ENCODE results near the gene GNG11. TPM values are rescaled to one million over a fixed set of nuclear protein-coding genes. Genes with fewer than 3 reads are reported as not detected.

The GNG11 gene
- total RNA-seq, 1 experiment from 2014 or later, result 7.0 TPM

GRCh38 chr7:93937818-93938217, 16.3 kb downstream of the GNG11 start:
- intact Hi-C loops (cut with micrococcal nuclease; ENCODE audit: unreplicated experiment) (no loop called here), in situ Hi-C loops (cut with HindIII; ENCODE audit: low pct_unique_long_range_greater_than_20kb, low sequenced_read_pairs) (no loop called here)
- no peak for ATAC-seq
- TF ChIP-seq, protein P1, sequence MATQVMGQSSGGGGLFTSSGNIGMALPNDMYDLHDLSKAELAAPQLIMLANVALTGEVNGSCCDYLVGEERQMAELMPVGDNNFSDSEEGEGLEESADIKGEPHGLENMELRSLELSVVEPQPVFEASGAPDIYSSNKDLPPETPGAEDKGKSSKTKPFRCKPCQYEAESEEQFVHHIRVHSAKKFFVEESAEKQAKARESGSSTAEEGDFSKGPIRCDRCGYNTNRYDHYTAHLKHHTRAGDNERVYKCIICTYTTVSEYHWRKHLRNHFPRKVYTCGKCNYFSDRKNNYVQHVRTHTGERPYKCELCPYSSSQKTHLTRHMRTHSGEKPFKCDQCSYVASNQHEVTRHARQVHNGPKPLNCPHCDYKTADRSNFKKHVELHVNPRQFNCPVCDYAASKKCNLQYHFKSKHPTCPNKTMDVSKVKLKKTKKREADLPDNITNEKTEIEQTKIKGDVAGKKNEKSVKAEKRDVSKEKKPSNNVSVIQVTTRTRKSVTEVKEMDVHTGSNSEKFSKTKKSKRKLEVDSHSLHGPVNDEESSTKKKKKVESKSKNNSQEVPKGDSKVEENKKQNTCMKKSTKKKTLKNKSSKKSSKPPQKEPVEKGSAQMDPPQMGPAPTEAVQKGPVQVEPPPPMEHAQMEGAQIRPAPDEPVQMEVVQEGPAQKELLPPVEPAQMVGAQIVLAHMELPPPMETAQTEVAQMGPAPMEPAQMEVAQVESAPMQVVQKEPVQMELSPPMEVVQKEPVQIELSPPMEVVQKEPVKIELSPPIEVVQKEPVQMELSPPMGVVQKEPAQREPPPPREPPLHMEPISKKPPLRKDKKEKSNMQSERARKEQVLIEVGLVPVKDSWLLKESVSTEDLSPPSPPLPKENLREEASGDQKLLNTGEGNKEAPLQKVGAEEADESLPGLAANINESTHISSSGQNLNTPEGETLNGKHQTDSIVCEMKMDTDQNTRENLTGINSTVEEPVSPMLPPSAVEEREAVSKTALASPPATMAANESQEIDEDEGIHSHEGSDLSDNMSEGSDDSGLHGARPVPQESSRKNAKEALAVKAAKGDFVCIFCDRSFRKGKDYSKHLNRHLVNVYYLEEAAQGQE (IDR thresholded peaks at IDR 0.05; ENCODE audit: insufficient read depth in 1 of 2, low read depth in 2 of 2, low read length in 1 of 2), result no peak
- TF ChIP-seq CTCF (IDR thresholded peaks at IDR 0.05), result no peak
- no peak for TF ChIP-seq POLR2AphosphoS5 (IDR thresholded peaks at IDR 0.05; ENCODE audit: low read depth, low read length)
- no peak for TF ChIP-seq SIN3A (IDR thresholded peaks at IDR 0.05; ENCODE audit: borderline replicate concordance, insufficient read depth, low read depth, low read length)
- TF ChIP-seq TCF7L2 (IDR thresholded peaks at IDR 0.05; ENCODE audit: low read depth, low read length), result no peak
- Histone ChIP-seq H3K27ac (ENCODE audit: low read length) (no peak overlapping the region), H3K36me3 (ENCODE audit: control insufficient read depth, insufficient read depth, low read length) (no peaks in the 10 kb centered on the region), H3K4me3 (ENCODE audit: low read depth in 2 of 2, low read length in 2 of 2) (no peak overlapping the region), H3K27me3 (ENCODE audit: control insufficient read depth, insufficient read depth, low read length) (no peaks in the 10 kb centered on the region; the same call in 1 of the 2 replicates), H3K9me3 (ENCODE audit: control insufficient read depth, insufficient read depth, low read depth, low read length) (no peaks in the 10 kb centered on the region), H3K4me1 (ENCODE audit: control insufficient read depth, insufficient read depth, low read length) (no peaks in the 10 kb centered on the region)
- no peak for DNase-seq (ENCODE audit: low read depth, low spot score)
- no TSS peak for BruUV-seq (replicated peaks)
- ChIA-PET CTCF (no interaction called here), POLR2A (no interaction called here)

DNA sequence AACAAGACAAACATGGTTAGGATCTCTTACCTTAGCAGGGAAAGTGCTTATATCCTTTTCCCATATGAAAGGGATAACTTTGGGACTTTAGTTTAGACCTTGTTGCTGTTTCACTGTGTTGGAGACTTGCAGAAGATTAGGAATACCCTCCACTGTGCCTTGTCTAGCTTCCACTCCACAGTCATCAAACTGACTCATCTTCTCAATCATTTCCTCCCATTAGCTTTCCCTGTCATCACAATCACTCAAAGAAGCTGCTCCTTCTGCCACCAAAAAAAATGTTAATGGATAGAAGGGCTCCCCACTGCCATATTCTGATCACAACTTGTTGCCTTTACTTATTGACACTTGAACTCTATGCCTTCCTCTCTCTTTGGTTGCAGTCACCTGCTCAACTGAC, 16.8 kb downstream of the GNG11 start:
- intact Hi-C loops (cut with micrococcal nuclease; ENCODE audit: unreplicated experiment) (no loop called here), in situ Hi-C loops (cut with HindIII; ENCODE audit: low pct_unique_long_range_greater_than_20kb, low sequenced_read_pairs) (no loop called here)
- H3K27me3 ChIP-seq (ENCODE audit: control insufficient read depth, insufficient read depth, low read length), result no peaks in the 10 kb centered on the region; the same call in 1 of the 2 replicates
- BruUV-seq (replicated peaks), result no TSS peak
- ChIA-PET POLR2A (no interaction called here), CTCF (no interaction called here)
- no peak overlapping the region for H3K27ac ChIP-seq (ENCODE audit: low read length)
- H3K4me1 ChIP-seq (ENCODE audit: control insufficient read depth, insufficient read depth, low read length), result no peaks in the 10 kb centered on the region
- H3K9me3 ChIP-seq (ENCODE audit: control insufficient read depth, insufficient read depth, low read depth, low read length), result no peaks in the 10 kb centered on the region
- DNase-seq (ENCODE audit: low read depth, low spot score), result no peak
- ATAC-seq, result no peak
- H3K36me3 ChIP-seq (ENCODE audit: control insufficient read depth, insufficient read depth, low read length), result no peaks in the 10 kb centered on the region
- no peak overlapping the region for H3K4me3 ChIP-seq (ENCODE audit: low read depth in 2 of 2, low read length in 2 of 2)
- TF ChIP-seq CTCF (IDR thresholded peaks at IDR 0.05) (no peak), TCF7L2 (IDR thresholded peaks at IDR 0.05; ENCODE audit: low read depth, low read length) (no peak), POLR2AphosphoS5 (IDR thresholded peaks at IDR 0.05; ENCODE audit: low read depth, low read length) (no peak), SIN3A (IDR thresholded peaks at IDR 0.05; ENCODE audit: borderline replicate concordance, insufficient read depth, low read depth, low read length) (no peak)
- TF ChIP-seq, protein P1 (IDR thresholded peaks at IDR 0.05; ENCODE audit: insufficient read depth in 1 of 2, low read depth in 2 of 2, low read length in 1 of 2), result no peak
